Endodermal cell (in vitro differentiated cells): ENCODE results near the gene KCNIP4. TPM values are rescaled to one million over a fixed set of nuclear protein-coding genes. Genes with fewer than 3 reads are reported as not detected.

Source experiments
- DNase-seq: peaks from one replicate; pipeline ENCODE4 v3.0.0-alpha.2; 2017
- H3K27ac ChIP-seq: 2 replicates; pipeline ENCODE4 v1.5.1; 2013; ENCODE audit warnings: mild to moderate bottlenecking, low read depth, low read length, moderate library complexity
- H3K27me3 ChIP-seq: 2 replicates; pipeline ENCODE4 v1.6.1; 2013; ENCODE audit warnings: mild to moderate bottlenecking, low read length, moderate library complexity; ENCODE audit not compliant: insufficient read depth, control insufficient read depth, poor library complexity, severe bottlenecking
- H3K36me3 ChIP-seq: 2 replicates; pipeline ENCODE4 v1.7.0; 2013; ENCODE audit warnings: mild to moderate bottlenecking, low read length, moderate library complexity; ENCODE audit not compliant: control insufficient read depth, insufficient read depth
- H3K4me1 ChIP-seq: one replicate; pipeline ENCODE4 v1.7.0; 2013; ENCODE audit warnings: low read length; ENCODE audit not compliant: control insufficient read depth, insufficient read depth
- H3K4me3 ChIP-seq: 2 replicates; pipeline ENCODE4 v1.5.1; 2013; ENCODE audit warnings: mild to moderate bottlenecking, low read length, moderate library complexity
- H3K9ac ChIP-seq: 2 replicates; pipeline ENCODE4 v1.6.1; 2013; ENCODE audit warnings: mild to moderate bottlenecking, low read length, moderate library complexity; ENCODE audit not compliant: poor library complexity, severe bottlenecking; ENCODE audit errors: extremely low read depth
- H3K9me3 ChIP-seq: 2 replicates; pipeline ENCODE4 v1.6.1; 2013; ENCODE audit warnings: mild to moderate bottlenecking, low read length, moderate library complexity; ENCODE audit not compliant: control insufficient read depth
- H3K27ac Mint-ChIP-seq: 2 replicates; pipeline ENCODE4 v1.8.0; 2020; ENCODE audit warnings: mixed read lengths
- H3K27me3 Mint-ChIP-seq: 2 replicates; pipeline ENCODE4 v1.8.0; 2021; ENCODE audit warnings: mild to moderate bottlenecking, mixed read lengths; ENCODE audit not compliant: insufficient read depth
- H3K36me3 Mint-ChIP-seq: 2 replicates; pipeline ENCODE4 v1.8.0; 2020; ENCODE audit warnings: low read depth, mixed read lengths
- H3K4me1 Mint-ChIP-seq: 2 replicates; pipeline ENCODE4 v1.8.0; 2020; ENCODE audit warnings: mixed read lengths
- H3K4me3 Mint-ChIP-seq: 2 replicates; pipeline ENCODE4 v1.8.0; 2020; ENCODE audit warnings: mild to moderate bottlenecking, moderate library complexity, mixed read lengths
- H3K9me3 Mint-ChIP-seq: 2 replicates; pipeline ENCODE4 v1.8.0; 2020; ENCODE audit warnings: mild to moderate bottlenecking, mixed read lengths
- CTCF ChIP-seq: fragments of 200-600 bp; sonication (generic); conservative IDR thresholded peaks from 2 replicates; pipeline ENCODE4 v1.5.0; 2021; ENCODE audit warnings: antibody characterized with exemption, mild to moderate bottlenecking
- WGBS, 2 experiments: methylation state at CpG; one replicate each; pipeline versions ENCODE4 v1.1.5 to v1.1.7; 2013; ENCODE audit warnings: missing lambda C conversion rate in 2 of 2, mixed read lengths in 1 of 2; ENCODE audit not compliant: insufficient coverage in 1 of 2, insufficient read length in 1 of 2; 5-methylcytosine and 5-hydroxymethylcytosine counted together
- total RNA-seq, 2 donors: library from RNA; stranded (reverse); fragmentation: NEBNext Ultra II Directional in 1 of 2; extraction: Animal tissue kit (Norgen Biotek cat#: 25700) in 1 of 2; gene quantifications; 2 replicates in 1 of 2; 3 replicates in 1 of 2; pipeline ENCODE4 v1.2.1, GENCODE V29; 2021

KCNIP4 gene
- total RNA-seq, 2 donors from 2014 or later = not detected

DNA sequence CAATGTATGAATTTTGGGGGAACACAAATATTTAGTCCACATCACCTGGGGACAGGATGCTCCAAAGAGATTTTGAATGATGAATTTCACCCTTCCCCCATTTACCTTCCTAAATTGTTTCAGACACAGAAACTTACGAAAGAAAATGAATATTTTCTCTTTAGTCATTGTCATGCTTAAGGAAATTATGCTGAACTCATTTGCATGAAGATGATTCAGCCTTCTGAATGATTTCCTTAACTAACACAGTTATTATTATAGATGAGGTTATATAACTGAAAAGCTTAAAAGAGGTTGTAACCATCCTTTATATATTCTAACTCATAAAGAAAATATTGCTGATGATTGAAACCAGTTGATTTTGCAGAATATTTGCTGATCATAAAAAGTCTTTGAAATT is 61.1 kb downstream of the KCNIP4 start:
- Mint-ChIP-seq H3K27ac (no peak overlapping the region), H3K4me1 (no peaks in the 10 kb centered on the region), H3K4me3 (no peak overlapping the region), H3K36me3 (no peaks in the 10 kb centered on the region), H3K27me3 (no peaks in the 10 kb centered on the region), H3K9me3 (no peaks in the 10 kb centered on the region)
- H3K27me3 ChIP-seq = no peaks in the 10 kb centered on the region
- H3K9me3 ChIP-seq = no peaks in the 10 kb centered on the region
- no peaks in the 10 kb centered on the region for H3K36me3 ChIP-seq
- no peak overlapping the region for H3K4me3 ChIP-seq
- WGBS, 2 experiments = 100% methylated on average over 1 of the region's 1 CpG; no CpG with 5 or more reads in 1 of the 2 experiments
- no peak for DNase-seq
- H3K27ac ChIP-seq = no peak overlapping the region
- TF ChIP-seq CTCF = no peak
- no peak overlapping the region for H3K9ac ChIP-seq
- H3K4me1 ChIP-seq = no peaks in the 10 kb centered on the region

DNA sequence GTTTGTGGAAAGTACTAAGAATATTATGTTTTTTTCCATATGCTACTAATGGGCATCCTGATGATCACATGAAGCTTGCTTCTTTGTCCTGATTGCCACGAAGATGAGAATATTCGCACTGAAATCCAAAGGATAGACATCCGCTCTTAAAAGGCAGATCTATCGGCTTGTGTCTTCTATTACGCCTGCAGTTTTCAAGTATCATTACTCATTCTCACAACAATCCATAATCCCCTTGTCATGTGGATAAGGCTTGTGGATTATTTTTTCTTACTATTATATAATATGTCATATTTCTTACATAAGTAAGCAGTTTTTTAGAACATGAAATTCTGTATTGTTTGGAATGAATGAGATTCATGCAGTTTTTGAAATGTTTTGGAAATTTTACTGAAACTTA is 62.8 kb downstream of the KCNIP4 start:
- no peak overlapping the region for H3K9ac ChIP-seq
- no peak for TF ChIP-seq CTCF
- Mint-ChIP-seq H3K9me3 (no peaks in the 10 kb centered on the region), H3K27me3 (no peaks in the 10 kb centered on the region), H3K36me3 (no peaks in the 10 kb centered on the region), H3K4me3 (no peak overlapping the region), H3K27ac (no peak overlapping the region), H3K4me1 (no peaks in the 10 kb centered on the region)
- no peak overlapping the region for H3K27ac ChIP-seq
- H3K27me3 ChIP-seq = no peaks in the 10 kb centered on the region
- no peaks in the 10 kb centered on the region for H3K4me1 ChIP-seq
- no peaks in the 10 kb centered on the region for H3K36me3 ChIP-seq
- DNase-seq = no peak
- no peaks in the 10 kb centered on the region for H3K9me3 ChIP-seq
- H3K4me3 ChIP-seq = no peak overlapping the region
- WGBS, 2 experiments = 82 to 97% methylated on average over 3 to 5 of the region's 5 CpGs

GRCh38 chr4:21885241-21885640 is 63.3 kb downstream of the KCNIP4 start:
- no peaks in the 10 kb centered on the region for H3K4me1 Mint-ChIP-seq
- H3K9ac ChIP-seq = no peak overlapping the region
- H3K36me3 Mint-ChIP-seq = no peaks in the 10 kb centered on the region
- no peak overlapping the region for H3K4me3 ChIP-seq
- H3K4me3 Mint-ChIP-seq = no peak overlapping the region
- H3K27ac Mint-ChIP-seq = no peak overlapping the region
- H3K27me3 Mint-ChIP-seq = no peaks in the 10 kb centered on the region
- no peak for DNase-seq
- H3K9me3 Mint-ChIP-seq = no peaks in the 10 kb centered on the region
- H3K36me3 ChIP-seq = no peaks in the 10 kb centered on the region
- H3K27me3 ChIP-seq = no peaks in the 10 kb centered on the region
- H3K4me1 ChIP-seq = no peaks in the 10 kb centered on the region
- H3K9me3 ChIP-seq = no peaks in the 10 kb centered on the region
- 99 to 100% methylated on average over 1 to 2 of the region's 2 CpGs for WGBS, 2 experiments
- H3K27ac ChIP-seq = no peak overlapping the region
- no peak for TF ChIP-seq CTCF
